Sigmoid colon (tissue), 4 donors: ENCODE measurements around the gene ENPP6.

Experiments
- CTCF ChIP-seq, 4 experiments: fragments of 450-650 bp in 3 of 4; fragments of 200-600 bp in 1 of 4; IDR thresholded peaks; one replicate each; pipeline ENCODE4 v1.5.1; 2016 to 2019; ENCODE audit warnings: antibody characterized with exemption in 4 of 4, mild to moderate bottlenecking in 3 of 4, moderate library complexity in 2 of 4
- EP300 ChIP-seq, 4 donors: sonication (generic); formaldehyde crosslinking; IDR thresholded peaks; one replicate each; pipeline ENCODE4 v1.6.1; 2017; ENCODE audit warnings: antibody characterized with exemption in 4 of 4
- POLR2A ChIP-seq, 2 donors: fragments of 450-650 bp; IDR thresholded peaks; one replicate each; pipeline ENCODE4 v1.6.1; 2016; ENCODE audit warnings: antibody characterized with exemption in 2 of 2, mild to moderate bottlenecking in 2 of 2, moderate library complexity in 2 of 2

DNA sequence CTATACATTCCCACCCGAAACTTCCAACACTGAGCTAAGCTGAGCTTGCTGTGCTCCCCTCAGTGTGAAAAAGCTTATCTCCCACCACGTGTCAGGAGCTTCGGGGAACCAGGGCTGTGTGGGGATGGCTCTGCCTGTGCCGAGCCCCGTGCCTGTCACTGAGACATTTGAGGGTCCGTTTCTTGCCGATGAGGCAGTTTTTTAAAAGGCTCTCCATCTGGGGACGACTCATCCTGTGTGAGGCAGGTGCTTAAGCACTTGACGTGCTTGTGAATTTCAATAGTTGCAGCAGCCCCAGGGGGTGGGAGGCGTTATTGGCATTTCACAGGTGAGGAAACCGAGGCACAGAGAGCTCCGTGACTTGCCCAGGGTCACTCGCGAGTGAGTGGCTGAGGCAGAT lies 160.8 kb downstream of the ENPP6 start:
- no peak for TF ChIP-seq POLR2A (IDR thresholded peaks at IDR 0.05)
- no peak for TF ChIP-seq CTCF (IDR thresholded peaks at IDR 0.05)
- no peak for TF ChIP-seq EP300 (IDR thresholded peaks at IDR 0.05)
